DMS153 treated with DMSO at 0.1 percent for 48 hours (cell line): ENCODE data around the gene COL8A1.

Experiments
- DNase-seq: peaks from one replicate; lab custom pipeline; 2025; ENCODE audit not compliant: unreplicated experiment; lab: John Stamatoyannopoulos, UW

The COL8A1 gene

GRCh38 chr3:99637368-99638111, 854 bp upstream of the COL8A1 start:
- no peak for DNase-seq

GRCh38 chr3:99639579-99639978, 1.2 kb downstream of the COL8A1 start:
- no peak for DNase-seq

- no peak for DNase-seq
These were observed 1.9 kb downstream of the COL8A1 start for GRCh38 chr3:99640214-99640851.

- no peak for DNase-seq
These were observed 3.1 kb downstream of the COL8A1 start for GRCh38 chr3:99641480-99641879.

GRCh38 chr3:99641982-99642381, 3.6 kb downstream of the COL8A1 start:
- no peak for DNase-seq

GRCh38 chr3:99644017-99644416, 5.6 kb downstream of the COL8A1 start:
- no peak for DNase-seq

GRCh38 chr3:99644746-99645145, 6.4 kb downstream of the COL8A1 start:
- no peak for DNase-seq

- no peak for DNase-seq
These were observed 7.1 kb downstream of the COL8A1 start for GRCh38 chr3:99645277-99646106.

GRCh38 chr3:99646107-99646435, 7.7 kb downstream of the COL8A1 start:
- DNase-seq, result no peak

- no peak for DNase-seq
These were observed 8.7 kb downstream of the COL8A1 start for GRCh38 chr3:99647081-99647480.

- DNase-seq, result no peak
These were observed 9.7 kb downstream of the COL8A1 start for GRCh38 chr3:99648101-99648500.

- DNase-seq, result no peak
These were observed 10.1 kb downstream of the COL8A1 start for GRCh38 chr3:99648516-99648915.

GRCh38 chr3:99651531-99651930, 13.1 kb downstream of the COL8A1 start:
- DNase-seq, result no peak

GRCh38 chr3:99656624-99657023, 18.2 kb downstream of the COL8A1 start:
- DNase-seq, result no peak

GRCh38 chr3:99658274-99658673, 19.9 kb downstream of the COL8A1 start:
- DNase-seq, result no peak

GRCh38 chr3:99659032-99659431, 20.6 kb downstream of the COL8A1 start:
- DNase-seq, result no peak

- no peak for DNase-seq
These were observed 21.6 kb downstream of the COL8A1 start for GRCh38 chr3:99659951-99660350.

- DNase-seq, result no peak
These were observed 24.6 kb downstream of the COL8A1 start for GRCh38 chr3:99662838-99663570.

GRCh38 chr3:99663977-99664376, 25.6 kb downstream of the COL8A1 start:
- no peak for DNase-seq

GRCh38 chr3:99665017-99665416, 26.6 kb downstream of the COL8A1 start:
- no peak for DNase-seq

- DNase-seq, result no peak
These were observed 27.8 kb downstream of the COL8A1 start for GRCh38 chr3:99666201-99666600.
